Stimulated activated CD8-positive, alpha-beta memory T cell treated with anti-CD3 and anti-CD28 coated beads, Interleukin-12 subunit alpha, Interleukin-12 subunit beta, amount 100 ng/mL, for 4 hours (primary cell): ENCODE results near the gene HTATIP2.
A peak's percentile ranks its signal among the peaks of the same experiment; 100 is the strongest.
"Not testable (repeated sequence)": the region's sequence is repeated elsewhere in the genome, so short reads cannot be mapped to it uniquely, and the experiment has no call there.

Experiments used
- DNase-seq: peaks from one replicate; pipeline ENCODE4 v3.0.0-alpha.2; 2020; ENCODE audit warnings: low read depth

HTATIP2 gene

DNA sequence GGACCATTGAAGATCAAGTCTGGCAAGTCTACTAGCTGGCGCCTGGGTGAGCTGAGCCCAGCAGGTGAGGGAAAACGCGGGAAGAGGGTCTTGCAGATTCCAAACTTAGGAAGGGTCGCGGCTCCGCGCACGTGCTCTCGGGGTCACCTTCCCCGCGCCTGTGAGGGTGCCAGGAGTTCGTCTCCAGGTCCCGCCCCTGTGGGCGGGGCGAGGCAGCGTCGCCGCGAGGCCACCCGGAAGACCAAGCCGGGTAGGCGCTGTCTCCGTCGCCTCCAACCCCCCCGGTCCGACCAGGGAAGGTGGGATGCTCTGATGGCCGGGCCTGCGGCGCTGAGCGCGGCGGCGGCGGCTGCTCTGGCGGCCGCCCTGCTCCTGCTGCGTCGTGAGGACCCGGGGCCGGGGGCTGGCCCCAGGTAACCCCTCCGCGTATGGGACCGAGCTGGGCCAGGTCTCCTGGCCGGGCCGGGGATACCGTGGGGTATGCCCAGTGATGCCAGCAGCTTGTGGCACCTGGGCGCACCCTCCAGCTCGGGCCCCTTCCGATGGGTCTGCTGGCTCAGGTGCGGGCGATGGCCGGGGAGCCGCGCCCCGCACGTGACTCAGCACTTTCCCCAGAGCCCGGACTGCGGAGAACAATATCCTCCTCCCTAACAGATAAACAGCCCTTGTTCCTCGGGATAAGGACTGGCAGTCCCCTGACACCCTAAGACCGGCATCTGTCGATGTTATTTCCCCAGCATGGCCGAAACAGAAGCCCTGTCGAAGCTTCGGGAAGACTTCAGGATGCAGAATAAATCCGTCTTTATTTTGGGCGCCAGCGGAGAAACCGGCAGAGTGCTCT lies at the start of gene HTATIP2:
HTATIP2 (plus strand) TSS at position 215 of the 841 bp plus-strand sequence; CDS start at position 739, 524 bp downstream.
- DNase-seq = peak; percentile 65

DNA sequence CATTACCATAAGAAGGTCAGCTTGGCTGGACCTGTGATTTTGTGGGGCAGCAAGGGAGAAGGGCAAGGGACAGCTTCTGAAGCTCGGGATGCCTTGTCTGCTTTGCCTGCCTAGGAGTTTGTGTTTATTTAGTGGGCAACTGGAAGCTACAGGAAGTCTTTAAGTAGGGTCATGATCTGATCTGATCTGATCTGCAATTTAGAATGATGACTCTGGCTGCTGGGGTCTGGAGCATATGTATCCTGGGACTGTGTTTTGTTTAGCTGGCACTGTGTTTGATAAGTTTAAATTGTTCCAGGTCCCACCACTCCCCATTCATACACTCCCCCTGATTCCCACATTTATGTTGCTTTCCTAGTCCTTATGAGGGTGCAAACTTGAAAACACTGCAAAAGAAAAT lies 47.7 kb upstream of the HTATIP2 start:
- no peak for DNase-seq

DNA sequence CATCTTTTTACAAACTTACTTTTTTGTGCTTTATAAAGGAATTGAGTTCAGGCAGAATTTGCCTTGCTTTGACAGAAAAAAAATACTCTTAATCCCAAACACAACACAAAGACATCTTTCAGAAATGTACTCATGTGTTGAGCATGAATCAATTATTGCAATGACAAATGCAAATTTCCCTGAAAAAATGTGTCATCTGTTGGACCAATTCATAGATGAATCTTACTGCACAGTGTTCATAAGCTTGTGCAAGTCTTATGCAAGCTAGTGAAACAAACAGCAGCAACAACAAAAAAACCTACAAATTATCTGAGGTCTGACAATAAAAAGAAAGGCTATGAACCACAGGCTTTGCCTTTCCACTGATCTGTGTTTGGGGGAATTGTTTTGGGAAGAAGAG lies 42.3 kb upstream of the HTATIP2 start:
- DNase-seq = no peak

DNA sequence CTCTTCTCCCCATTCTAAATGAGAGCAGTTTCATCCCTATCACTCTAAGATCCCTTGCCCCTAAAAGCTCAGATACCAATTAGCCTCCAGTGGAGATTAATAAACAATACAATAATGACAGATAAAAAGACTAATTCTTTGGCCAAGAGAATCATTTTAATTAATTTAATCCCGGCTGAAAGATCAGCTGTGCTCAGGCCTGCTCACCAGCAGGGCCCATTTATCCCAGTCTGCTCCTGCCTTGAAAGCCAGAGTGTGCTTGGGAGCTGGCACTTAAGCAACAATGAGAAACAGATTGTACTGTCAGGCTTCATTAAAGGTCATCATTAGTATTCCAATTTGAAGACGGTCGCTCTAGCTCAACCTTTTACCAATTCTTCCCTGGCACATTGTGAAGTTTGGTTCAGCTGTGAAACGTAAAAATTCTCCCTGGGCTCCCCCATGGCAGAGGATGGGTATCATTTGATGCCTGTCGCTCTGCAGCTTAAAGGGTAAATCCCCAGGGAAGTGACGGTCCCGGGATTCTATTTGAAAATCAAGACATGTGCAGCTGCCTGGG lies 36.1 kb upstream of the HTATIP2 start:
- DNase-seq = no peak

DNA sequence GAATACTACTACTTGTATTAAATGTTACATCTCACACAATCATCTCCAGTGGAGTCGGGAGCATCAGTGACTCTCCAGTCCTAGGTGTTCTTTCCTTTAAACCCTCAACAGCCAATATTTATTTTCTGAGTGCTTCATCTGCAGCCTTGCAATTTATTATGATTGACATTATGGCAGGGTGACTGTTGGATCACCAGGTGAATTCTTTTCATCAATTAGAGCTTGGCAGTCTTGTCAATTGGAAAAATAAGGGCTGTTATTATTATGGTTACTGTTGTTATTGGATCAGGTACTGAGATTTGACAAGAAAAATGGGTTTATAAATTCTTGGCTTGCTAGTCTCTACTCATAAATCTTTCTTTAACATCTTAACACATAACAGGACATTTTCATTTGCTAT lies 27.5 kb upstream of the HTATIP2 start:
- no peak for DNase-seq

DNA sequence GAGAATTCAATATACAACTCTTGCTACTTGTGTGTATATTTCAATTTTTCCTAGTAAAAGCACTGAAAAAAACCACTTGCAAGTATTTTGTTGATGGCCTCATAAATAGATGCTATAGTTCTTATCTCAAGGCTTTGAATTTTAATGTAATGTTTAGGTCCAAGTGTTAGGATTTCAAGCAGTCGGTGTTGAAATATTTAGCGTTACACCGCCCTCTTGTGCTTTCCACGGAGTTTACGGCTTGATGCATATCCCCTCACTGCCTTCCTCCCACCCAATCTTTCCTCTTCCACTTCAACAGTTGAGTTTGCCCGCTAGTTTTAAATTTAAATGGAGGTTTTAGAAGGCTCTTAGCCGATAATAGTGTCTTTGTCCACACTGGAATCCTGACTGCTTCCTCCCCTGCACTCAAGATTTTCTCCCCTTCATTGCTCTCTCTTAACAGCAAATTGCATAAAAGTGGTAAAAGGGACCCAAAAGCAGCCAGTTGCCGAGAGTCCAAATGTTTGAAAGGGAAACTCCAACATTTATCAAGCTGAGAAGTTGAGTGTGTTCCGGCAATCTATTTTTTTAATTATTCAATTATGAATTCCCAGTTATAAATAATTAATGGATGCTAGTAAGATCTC lies 25.9 kb upstream of the HTATIP2 start:
- no peak for DNase-seq

DNA sequence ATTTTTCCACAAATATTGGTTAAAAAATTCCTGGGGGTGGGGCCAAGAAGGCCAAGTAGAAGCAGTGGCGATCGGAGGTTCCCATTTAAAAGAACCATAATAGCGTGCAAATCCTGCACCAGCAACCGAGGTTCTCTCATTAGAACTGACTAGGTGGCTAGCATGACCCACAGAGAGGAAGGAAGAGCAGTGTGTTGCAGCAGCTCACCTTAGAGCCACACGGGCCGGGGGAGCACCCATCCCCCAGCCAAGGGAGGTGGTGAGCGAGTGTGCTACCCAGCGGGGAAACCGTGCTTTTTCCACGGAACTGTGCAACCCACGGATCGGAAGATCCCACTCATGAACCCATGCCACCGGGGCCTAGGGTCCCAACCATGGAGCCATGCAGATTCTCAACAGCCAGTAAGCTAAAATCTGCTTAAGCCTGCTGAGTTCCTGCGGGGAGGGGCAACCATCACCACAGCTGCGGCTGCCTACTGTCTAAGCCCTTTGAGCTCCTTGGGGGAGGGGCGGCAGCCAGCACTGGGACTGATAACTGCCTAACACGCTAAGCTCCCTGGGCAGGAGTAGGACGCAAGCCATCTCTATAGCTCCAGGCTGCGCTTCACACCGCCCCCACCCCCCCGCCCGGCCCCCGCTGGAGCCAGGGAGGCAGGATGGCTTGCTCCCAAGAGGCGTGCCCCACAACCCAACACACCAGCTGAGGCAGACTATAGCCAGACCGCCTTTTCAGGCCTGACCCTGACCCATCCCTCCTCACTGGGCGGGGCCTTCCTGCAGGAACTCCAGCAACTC lies 21.0 kb upstream of the HTATIP2 start:
- DNase-seq = no peak

DNA sequence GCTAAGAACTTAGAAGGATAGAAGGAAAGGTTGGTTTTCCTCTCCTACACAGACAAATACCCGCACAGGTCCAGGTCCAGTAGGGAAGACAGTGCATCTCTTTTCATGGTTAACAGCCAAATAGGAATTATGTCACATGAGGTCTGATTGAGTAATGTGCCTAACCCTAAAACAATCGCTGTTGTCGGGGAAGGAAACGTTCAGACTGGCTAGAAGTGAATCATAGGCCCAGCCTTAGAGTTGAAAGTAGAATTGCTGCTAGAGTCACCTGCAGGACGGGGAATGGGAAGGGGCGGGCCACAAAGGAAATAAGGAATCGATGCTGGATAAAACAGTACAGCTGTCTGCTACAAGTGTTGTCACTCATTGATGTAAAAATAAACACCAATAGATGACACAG lies 12.4 kb upstream of the HTATIP2 start:
- DNase-seq = no peak

DNA sequence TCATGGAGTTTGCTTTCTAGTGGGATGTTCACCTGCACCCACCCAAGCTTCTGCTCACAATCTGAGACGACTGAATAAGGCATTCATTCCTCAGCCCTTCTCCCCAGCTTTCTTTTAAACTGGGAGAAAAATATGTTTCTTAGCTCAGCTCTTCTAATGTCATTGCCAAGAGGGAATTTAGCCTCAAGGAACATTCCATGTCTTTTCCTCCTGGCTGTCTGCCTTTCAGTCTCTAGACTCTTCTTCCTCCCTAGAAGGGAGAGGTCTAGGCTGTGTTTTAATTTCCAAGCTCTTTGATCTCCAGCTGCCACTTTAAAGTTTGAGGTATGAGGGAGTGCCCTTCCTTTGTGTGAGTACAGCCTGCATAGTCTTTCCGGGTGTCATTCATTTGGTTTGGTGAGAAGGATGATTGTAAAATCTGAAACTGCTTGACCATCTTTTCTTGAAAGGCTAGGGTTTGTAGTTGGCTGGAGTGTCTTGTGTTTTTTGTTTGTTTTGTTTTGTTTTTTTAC lies 11.7 kb upstream of the HTATIP2 start:
- no peak for DNase-seq

DNA sequence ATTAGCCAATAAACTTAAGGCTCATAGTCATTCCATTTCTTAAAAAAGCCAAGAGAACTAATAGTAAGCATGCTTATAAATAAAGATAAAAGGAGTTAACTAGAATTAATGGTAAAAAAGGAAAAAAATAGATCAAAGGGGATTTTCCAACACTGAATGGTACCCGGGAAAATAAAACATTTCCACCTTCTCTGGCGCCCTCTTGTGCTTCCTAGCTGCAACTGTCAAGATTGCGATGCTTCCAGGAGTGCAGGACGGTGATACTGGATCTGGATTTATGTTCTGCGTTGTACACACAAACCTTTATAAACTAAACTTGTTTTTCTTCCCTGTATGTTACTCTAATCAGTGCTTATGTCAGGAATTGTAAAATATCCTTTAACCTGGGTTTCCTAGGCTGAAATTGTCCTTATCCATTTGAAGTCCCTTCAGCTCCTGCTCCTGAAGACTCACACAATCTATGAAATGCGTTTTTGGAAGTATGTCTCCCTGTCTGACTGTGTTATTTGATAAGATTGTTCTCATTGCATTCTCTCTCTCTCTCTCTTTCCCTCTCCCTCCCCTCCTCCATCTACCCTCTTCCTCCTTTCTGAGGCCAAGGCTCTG lies 9.6 kb upstream of the HTATIP2 start:
- no peak for DNase-seq

DNA sequence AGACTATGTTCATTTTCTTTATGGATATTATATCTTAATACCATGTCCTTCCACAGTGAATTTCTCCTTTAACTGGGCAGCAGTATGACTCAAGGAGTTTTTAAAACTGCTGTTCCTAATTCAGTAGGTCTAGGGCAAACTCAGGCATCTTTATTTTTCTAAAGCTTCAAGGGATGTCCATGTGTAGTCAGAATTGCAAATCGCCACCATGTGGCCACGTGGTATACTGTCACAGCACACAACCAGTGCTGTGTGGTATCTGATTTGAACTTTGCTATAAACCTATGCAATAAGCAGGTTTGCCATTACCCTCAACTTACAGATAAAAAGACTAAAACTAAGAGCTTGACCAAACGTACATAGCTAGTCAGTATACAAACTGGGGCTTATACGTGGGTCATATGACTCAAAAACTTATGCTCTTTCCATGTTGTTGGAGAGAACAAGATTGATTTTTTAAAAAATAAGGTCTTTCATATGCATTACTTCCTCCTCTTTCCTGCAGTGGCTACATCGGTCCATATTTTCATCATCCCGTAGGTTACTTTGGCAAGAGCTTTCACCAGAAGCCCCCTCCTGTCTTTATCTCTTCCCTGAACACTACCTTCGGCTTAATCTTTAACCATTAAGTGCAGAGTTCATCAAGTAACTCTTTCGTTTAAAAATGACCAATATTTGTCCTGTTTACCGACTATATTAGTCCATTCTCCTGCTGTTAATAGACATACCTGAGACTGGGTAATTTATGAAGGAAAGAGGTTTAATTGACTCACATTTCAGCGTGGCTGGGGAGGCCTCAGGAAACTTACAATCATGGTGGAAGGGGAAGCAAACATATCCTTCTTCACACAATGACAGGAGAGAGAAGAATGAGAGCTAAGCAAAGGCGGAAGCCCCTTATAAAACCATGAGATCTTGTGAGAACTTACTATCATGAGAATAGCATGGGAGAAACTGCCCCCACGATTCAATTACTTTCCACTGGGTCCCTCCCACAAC lies 8.0 kb upstream of the HTATIP2 start:
- DNase-seq = no peak

DNA sequence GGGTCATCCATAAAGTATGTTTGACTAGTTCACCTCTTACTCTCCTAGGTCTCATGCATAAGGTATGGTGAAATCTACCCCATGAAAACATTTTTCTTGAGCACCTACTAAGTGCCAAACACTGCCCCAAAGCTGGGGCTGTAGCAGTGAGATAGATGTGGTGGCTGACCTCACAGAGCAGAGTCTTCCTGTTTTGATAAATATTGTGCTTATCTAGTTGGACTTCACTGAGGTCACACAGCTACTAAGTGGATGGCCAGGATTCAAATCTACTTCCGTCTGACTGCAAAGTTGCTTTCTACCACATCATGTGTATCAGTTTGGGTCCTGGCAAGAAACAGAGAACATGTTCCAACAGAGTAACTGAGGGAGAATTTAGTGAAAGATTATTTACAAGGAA lies 6.4 kb upstream of the HTATIP2 start:
- DNase-seq = no peak

DNA sequence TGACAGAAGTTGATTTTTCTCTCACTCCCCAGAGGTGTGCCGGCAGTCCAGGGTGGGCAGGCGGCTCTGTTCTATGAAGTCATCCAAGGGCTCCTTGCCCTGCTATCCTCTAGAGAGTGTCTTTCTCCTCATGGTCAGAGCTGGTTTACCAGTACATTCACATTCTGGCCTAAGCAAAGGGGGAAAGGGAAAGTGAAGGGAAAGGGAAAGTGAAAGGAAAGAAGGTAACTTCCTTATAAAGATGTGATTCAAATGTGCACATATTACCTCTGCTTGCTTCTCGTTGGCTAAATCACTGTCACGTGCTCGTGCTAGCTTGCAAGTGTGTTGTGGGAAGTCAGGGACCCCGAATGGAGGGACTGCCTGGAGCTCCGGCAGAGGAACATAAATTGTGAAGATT lies 2.9 kb upstream of the HTATIP2 start:
- no peak for DNase-seq

DNA sequence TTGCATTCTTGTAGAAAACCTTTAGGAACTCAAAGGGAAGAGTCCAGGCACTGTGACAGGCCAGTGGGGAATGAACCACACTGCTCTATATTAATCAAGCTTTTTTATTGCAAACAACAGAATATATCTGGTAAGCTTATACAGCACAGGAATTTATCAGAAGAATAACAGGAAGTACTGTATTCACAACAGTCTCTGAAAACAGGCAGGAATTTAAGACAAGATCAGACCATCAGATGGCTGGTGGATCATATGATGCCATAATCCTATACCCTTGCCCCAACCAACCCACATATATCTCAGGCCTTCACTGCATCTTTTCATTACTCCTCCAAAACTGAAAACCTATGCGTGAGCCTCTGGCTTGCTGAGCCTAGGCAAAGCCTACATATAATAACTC lies 1.0 kb upstream of the HTATIP2 start:
- DNase-seq = no peak

DNA sequence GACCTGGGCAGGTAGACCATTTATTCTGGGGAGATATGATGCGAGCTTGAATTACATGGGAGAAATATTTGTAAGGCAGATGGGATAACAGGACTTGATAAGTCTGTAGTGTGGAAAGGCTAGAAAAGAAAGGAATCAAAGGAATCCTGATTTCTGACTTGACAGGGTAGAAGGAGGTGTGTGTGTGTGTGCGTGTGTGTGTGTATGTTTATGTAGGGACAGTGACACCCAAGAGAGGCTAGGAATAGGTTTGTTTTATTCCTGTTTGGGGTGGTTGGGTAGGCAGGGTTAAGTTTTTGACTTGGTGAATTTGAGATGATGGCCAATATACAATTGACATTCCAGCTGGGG lies 390 bp upstream of the HTATIP2 start:
- DNase-seq = no peak

DNA sequence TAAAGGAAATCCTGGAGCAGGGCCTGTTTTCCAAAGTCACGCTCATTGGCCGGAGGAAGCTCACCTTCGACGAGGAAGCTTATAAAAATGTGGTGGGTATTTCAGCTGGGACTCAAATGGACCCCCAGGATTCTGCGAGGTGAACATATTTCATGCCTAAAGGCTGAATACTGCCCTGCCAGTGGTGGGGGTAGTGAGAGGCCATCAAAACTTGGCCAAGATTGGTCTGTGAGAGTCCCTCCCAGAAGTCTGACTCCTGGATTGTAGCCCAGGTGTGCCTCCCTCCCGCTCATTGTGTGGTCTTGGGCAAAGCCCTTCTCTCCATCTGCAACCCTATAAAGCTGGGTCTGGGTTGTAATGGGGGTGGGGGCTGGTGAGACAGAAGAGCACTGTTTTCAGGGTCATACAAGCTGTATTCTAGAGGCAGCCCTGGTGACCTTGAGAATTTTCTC lies 853 bp downstream of the HTATIP2 start:
- no peak for DNase-seq

DNA sequence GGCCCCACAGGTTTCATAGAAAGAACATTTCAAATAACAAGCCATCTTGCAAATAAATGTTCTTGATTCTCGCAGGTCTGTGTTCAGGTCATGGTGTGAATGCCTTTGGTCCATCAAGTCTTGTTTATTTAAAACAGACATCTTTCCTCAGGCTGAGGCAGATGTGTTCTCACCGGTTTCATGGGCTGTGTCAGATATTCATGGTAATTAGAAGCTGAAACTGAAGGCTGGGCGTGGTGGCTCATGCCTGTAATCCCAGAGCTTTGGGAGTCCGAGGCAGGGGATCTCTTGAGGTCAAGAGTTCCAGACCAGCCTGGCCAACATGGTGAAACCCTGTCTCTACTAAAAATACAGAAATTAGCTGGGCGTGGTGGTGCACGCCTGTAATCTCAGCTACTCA lies 2.0 kb downstream of the HTATIP2 start:
- not testable (repeated sequence) for DNase-seq

DNA sequence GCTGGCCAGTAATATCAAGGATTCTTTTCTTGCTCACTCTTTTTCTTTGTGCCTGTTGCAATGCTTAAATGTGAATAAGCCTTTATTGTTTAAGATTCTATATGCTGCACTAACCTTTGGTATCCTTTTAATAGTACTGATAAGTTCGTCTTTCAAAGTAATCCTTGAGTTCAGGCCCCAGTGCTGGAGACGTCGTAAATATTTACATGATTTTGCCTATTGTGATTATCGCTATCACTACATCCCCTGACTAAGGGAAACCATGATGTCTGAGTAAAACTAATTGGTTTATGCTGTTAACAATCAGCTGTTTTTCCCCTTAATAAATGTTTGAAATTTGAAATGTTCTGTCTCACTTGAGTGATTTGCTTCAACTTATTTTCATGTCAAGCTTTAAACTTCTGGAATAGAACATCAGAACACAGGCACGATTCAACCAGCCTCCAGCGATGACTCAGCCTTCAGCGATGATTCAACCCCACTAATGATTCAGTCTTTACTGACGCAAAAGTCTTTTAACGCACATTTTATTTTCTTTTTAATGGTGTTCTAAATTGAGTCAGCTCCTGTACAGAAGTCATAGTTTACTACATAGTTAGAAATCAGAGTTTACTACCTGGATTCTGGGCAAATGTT lies 3.9 kb downstream of the HTATIP2 start:
- DNase-seq = peak; percentile 31

DNA sequence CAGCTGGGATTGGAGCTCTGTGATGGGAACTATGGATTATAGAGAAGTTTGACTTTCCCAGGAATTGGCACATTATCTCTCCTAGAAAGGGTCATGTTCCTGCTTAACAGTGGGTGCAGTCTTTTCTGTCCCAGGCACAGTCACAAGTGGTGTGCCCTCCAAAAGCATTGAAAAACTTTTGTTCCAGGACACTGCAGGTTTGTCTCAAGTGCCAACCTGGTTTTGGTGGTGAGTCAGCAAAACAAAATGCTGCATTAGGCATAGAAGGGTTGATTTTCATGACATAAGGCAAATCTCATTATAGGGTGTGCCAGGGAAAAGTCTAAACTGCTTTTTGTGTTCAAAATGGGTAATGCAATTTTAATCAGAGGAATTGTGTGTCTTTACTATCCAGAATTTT lies 4.9 kb downstream of the HTATIP2 start:
- no peak for DNase-seq

DNA sequence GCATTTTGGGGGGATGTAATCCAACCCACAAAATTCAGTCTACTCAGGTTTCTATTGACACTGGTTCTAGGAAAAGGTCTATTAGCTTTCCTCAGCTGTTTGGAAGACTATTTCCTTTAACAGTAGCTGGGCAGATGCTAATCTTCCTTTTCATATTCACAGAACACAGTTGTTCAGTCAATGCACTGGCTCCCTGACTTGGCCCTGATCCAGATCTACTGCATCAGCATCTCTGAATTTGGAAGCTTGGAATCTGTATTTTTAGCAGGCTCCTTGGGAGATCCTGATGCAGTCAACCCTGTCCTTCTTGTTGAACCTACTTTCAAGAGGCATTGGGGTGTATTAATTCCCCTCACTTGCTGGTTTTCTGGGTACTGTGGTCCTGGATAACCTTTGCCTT lies 6.3 kb downstream of the HTATIP2 start:
- DNase-seq = no peak
